GM23338 (cell line): ENCODE data around the gene AQP9. TPM values are rescaled to one million over a fixed set of nuclear protein-coding genes. Genes with fewer than 3 reads are reported as not detected.

ENCODE experiments used
- ATAC-seq: fragments of 200-7000 bp; cut with Tn5 transposase; 3 replicates; pipeline ENCODE4 v1.9.1; 2020
- DNase-seq: peaks from one replicate; pipeline ENCODE4 v3.0.0-alpha.2; 2015; ENCODE audit warnings: low spot score
- H2AFZ ChIP-seq: fragments of 200-600 bp; sonication (generic); 2 replicates; pipeline ENCODE4 v1.8.0; 2016; ENCODE audit warnings: antibody characterized with exemption, mild to moderate bottlenecking, moderate library complexity
- H3F3A ChIP-seq: fragments of 200-600 bp; sonication (generic); replicated peaks from 2 replicates; pipeline ENCODE4 v1.8.0; 2017; ENCODE audit warnings: antibody characterized with exemption, mixed run types, low read depth
- H3K27ac ChIP-seq: fragments of 200-600 bp; sonication (generic); 2 replicates; pipeline ENCODE4 v1.6.1; 2016; ENCODE audit warnings: low read depth
- H3K27me3 ChIP-seq: fragments of 200-600 bp; sonication (generic); 2 replicates; pipeline ENCODE4 v1.8.0; 2016; ENCODE audit warnings: mild to moderate bottlenecking, mixed run types, moderate library complexity; ENCODE audit not compliant: insufficient read depth
- H3K36me3 ChIP-seq: fragments of 200-600 bp; sonication (generic); 2 replicates; pipeline ENCODE4 v1.8.0; 2016; ENCODE audit warnings: mild to moderate bottlenecking; ENCODE audit not compliant: insufficient read depth
- H3K4me1 ChIP-seq: fragments of 200-600 bp; sonication (generic); 2 replicates; pipeline ENCODE4 v1.8.0; 2016; ENCODE audit warnings: mild to moderate bottlenecking, moderate library complexity; ENCODE audit not compliant: insufficient read depth
- H3K4me2 ChIP-seq: fragments of 200-600 bp; sonication (generic); 2 replicates; pipeline ENCODE4 v1.7.1; 2017; ENCODE audit warnings: mixed run types
- H3K4me3 ChIP-seq: fragments of 200-600 bp; sonication (generic); 2 replicates; pipeline ENCODE4 v1.6.1; 2016; ENCODE audit warnings: mixed run types
- H3K79me2 ChIP-seq: fragments of 200-600 bp; sonication (generic); replicated peaks from 2 replicates; pipeline ENCODE4 v1.8.0; 2017; ENCODE audit warnings: mild to moderate bottlenecking; ENCODE audit not compliant: insufficient read depth
- H3K9me2 ChIP-seq: fragments of 200-600 bp; sonication (generic); 2 replicates; pipeline ENCODE4 v1.8.0; 2017; ENCODE audit not compliant: insufficient read depth
- H4K20me1 ChIP-seq: fragments of 200-600 bp; sonication (generic); replicated peaks from 2 replicates; pipeline ENCODE4 v1.8.0; 2017; ENCODE audit warnings: mild to moderate bottlenecking; ENCODE audit not compliant: insufficient read depth
- H3K27ac Mint-ChIP-seq: 2 replicates; pipeline ENCODE4 v1.8.0; 2020; ENCODE audit warnings: inconsistent platforms, mild to moderate bottlenecking, moderate library complexity, mixed read lengths
- H3K27me3 Mint-ChIP-seq: 3 replicates; pipeline ENCODE4 v1.8.0; 2022; ENCODE audit warnings: low read depth, mild to moderate bottlenecking, moderate library complexity, mixed read lengths, inconsistent platforms; ENCODE audit not compliant: insufficient read depth, poor library complexity
- H3K36me3 Mint-ChIP-seq: 3 replicates; pipeline ENCODE4 v1.8.0; 2021; ENCODE audit warnings: low read depth, mild to moderate bottlenecking, inconsistent platforms, moderate library complexity, mixed read lengths
- H3K4me1 Mint-ChIP-seq: 3 replicates; pipeline ENCODE4 v1.8.0; 2020; ENCODE audit warnings: mild to moderate bottlenecking, inconsistent platforms, mixed read lengths
- H3K4me3 Mint-ChIP-seq: 3 replicates; pipeline ENCODE4 v1.8.0; 2021; ENCODE audit warnings: moderate library complexity, mild to moderate bottlenecking, inconsistent platforms, mixed read lengths
- H3K9me3 Mint-ChIP-seq: 3 replicates; pipeline ENCODE4 v1.8.0; 2020; ENCODE audit warnings: moderate library complexity, mild to moderate bottlenecking, inconsistent platforms, mixed read lengths
- EZH2phosphoT487 ChIP-seq: fragments of 200-600 bp; sonication (generic); IDR thresholded peaks from one replicate; pipeline ENCODE4 v1.8.1; 2018; ENCODE audit warnings: antibody characterized with exemption; ENCODE audit not compliant: unreplicated experiment
- JUNB ChIP-seq: IDR thresholded peaks from one replicate; pipeline ENCODE4 v1.6.1; 2016; ENCODE audit warnings: antibody characterized with exemption; ENCODE audit not compliant: unreplicated experiment
- REST ChIP-seq: IDR thresholded peaks from one replicate; pipeline ENCODE4 v1.6.1; 2018; ENCODE audit warnings: antibody characterized with exemption; ENCODE audit not compliant: unreplicated experiment
- ZNF462 ChIP-seq: fragments of 250-450 bp; sonication (Bioruptor Pico); IDR thresholded peaks from 2 replicates; pipeline ENCODE4 v1.5.0; 2020; ENCODE audit warnings: mild to moderate bottlenecking, moderate library complexity
- polyA plus RNA-seq: library from polyadenylated mRNA; unstranded; fragments of >200 nt; fragmentation: Nextera tagmentation; extraction: Ambion mirVana; gene quantifications from 2 replicates; pipeline ENCODE4 v1.2.1, GENCODE V29; 2016
- total RNA-seq: library from RNA; depleted of rRNA; stranded (reverse); fragments of >200 nt; shearing (Covaris generic); gene quantifications from 2 replicates; pipeline ENCODE4 v1.2.3, GENCODE V29; 2014

Gene AQP9
- total and polyA plus RNA-seq, 2 experiments from 2014 or later, result not detected

GRCh38 chr15:58136731-58137130, 1.4 kb upstream of the AQP9 start:
- H3F3A ChIP-seq, result no peaks in the 10 kb centered on the region
- no peaks in the 10 kb centered on the region for H4K20me1 ChIP-seq
- no peak overlapping the region for H3K27ac Mint-ChIP-seq
- no peak overlapping the region for H3K4me2 ChIP-seq
- H3K36me3 ChIP-seq, result no peaks in the 10 kb centered on the region
- H3K9me3 Mint-ChIP-seq, result no peaks in the 10 kb centered on the region; the same call in 2 of the 3 replicates
- DNase-seq (no peak), ATAC-seq (no peak)
- no peak overlapping the region for H3K4me3 ChIP-seq
- no peak overlapping the region for H3K4me3 Mint-ChIP-seq
- H3K36me3 Mint-ChIP-seq, result no peaks in the 10 kb centered on the region
- H3K9me2 ChIP-seq, result peaks cover 3% of the 10 kb centered on the region; the same call in 1 of the 2 replicates
- no peaks in the 10 kb centered on the region for H3K27me3 ChIP-seq
- peaks cover 2% of the 10 kb centered on the region for H3K27me3 Mint-ChIP-seq
- H2AFZ ChIP-seq, result no peak overlapping the region
- peaks cover 11% of the 10 kb centered on the region for H3K4me1 Mint-ChIP-seq
- H3K79me2 ChIP-seq, result no peaks in the 10 kb centered on the region
- H3K4me1 ChIP-seq, result peaks cover 9% of the 10 kb centered on the region; the same call in 1 of the 2 replicates
- no peak overlapping the region for H3K27ac ChIP-seq
- TF ChIP-seq REST (no peak), ZNF462 (CRISPR knock-in tag) (no peak), EZH2phosphoT487 (no peak), JUNB (no peak)
